Muscle layer of duodenum (tissue), 2 donors: ENCODE results near the gene ANO6.
"Not testable (repeated sequence)": the region's sequence is repeated elsewhere in the genome, so short reads cannot be mapped to it uniquely, and the experiment has no call there.

ENCODE experiments used
- H3K27ac ChIP-seq: one replicate; pipeline ENCODE4 v1.7.0; 2013; ENCODE audit warnings: mild to moderate bottlenecking, low read length
- H3K27me3 ChIP-seq: one replicate; pipeline ENCODE4 v1.7.0; 2013; ENCODE audit warnings: low read depth, mild to moderate bottlenecking, control low read depth, low read length
- H3K36me3 ChIP-seq, 2 donors: one replicate each; pipeline ENCODE4 v1.7.0; 2013; ENCODE audit warnings: low read length in 2 of 2, control low read depth in 1 of 2, mild to moderate bottlenecking in 1 of 2; ENCODE audit not compliant: insufficient read depth in 2 of 2, control insufficient read depth in 1 of 2
- H3K4me1 ChIP-seq, 2 donors: one replicate each; pipeline ENCODE4 v1.7.0; 2013; ENCODE audit warnings: low read length in 2 of 2, mild to moderate bottlenecking in 2 of 2, control low read depth in 1 of 2, moderate library complexity in 1 of 2; ENCODE audit not compliant: insufficient read depth in 2 of 2, control insufficient read depth in 1 of 2
- H3K4me3 ChIP-seq, 2 donors: one replicate each; pipeline ENCODE4 v1.7.0; 2013; ENCODE audit warnings: low read length in 2 of 2, low read depth in 1 of 2, mild to moderate bottlenecking in 1 of 2
- H3K9me3 ChIP-seq, 2 donors: one replicate each; pipeline ENCODE4 v1.7.0; 2013; ENCODE audit warnings: low read length in 2 of 2, control low read depth in 1 of 2, mild to moderate bottlenecking in 1 of 2; ENCODE audit not compliant: control insufficient read depth in 1 of 2
- donor health status: healthy.

The ANO6 gene, protein sequence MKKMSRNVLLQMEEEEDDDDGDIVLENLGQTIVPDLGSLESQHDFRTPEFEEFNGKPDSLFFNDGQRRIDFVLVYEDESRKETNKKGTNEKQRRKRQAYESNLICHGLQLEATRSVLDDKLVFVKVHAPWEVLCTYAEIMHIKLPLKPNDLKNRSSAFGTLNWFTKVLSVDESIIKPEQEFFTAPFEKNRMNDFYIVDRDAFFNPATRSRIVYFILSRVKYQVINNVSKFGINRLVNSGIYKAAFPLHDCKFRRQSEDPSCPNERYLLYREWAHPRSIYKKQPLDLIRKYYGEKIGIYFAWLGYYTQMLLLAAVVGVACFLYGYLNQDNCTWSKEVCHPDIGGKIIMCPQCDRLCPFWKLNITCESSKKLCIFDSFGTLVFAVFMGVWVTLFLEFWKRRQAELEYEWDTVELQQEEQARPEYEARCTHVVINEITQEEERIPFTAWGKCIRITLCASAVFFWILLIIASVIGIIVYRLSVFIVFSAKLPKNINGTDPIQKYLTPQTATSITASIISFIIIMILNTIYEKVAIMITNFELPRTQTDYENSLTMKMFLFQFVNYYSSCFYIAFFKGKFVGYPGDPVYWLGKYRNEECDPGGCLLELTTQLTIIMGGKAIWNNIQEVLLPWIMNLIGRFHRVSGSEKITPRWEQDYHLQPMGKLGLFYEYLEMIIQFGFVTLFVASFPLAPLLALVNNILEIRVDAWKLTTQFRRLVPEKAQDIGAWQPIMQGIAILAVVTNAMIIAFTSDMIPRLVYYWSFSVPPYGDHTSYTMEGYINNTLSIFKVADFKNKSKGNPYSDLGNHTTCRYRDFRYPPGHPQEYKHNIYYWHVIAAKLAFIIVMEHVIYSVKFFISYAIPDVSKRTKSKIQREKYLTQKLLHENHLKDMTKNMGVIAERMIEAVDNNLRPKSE

GRCh38 chr12:45215419-45216229, at the start of gene ANO6:
Gene ANO6 (plus strand): TSS chr12:45216095. CDS start chr12:45216322, 227 bp downstream.
- peak within 1 kb of the TSS; percentile 84 to 98 for H3K4me3 ChIP-seq
- H3K4me1 ChIP-seq: peaks cover 11 to 14% of the 10 kb centered on the region in 2 donors
- H3K36me3 ChIP-seq: no peaks in the 10 kb centered on the region

GRCh38 chr12:45168976-45169375, 46.9 kb upstream of the ANO6 start:
- no peaks in the 10 kb centered on the region for H3K36me3 ChIP-seq
- no peaks in the 10 kb centered on the region for H3K4me1 ChIP-seq
- H3K27me3 ChIP-seq: no peaks in the 10 kb centered on the region
- H3K9me3 ChIP-seq: no peaks in the 10 kb centered on the region
- no peak overlapping the region for H3K27ac ChIP-seq
- no peak overlapping the region for H3K4me3 ChIP-seq

More at GRCh38 chr12:45215419-45216229, at the start of gene ANO6:
- H3K27me3 ChIP-seq: no peaks in the 10 kb centered on the region
- H3K9me3 ChIP-seq: no peaks in the 10 kb centered on the region
- H3K27ac ChIP-seq: peak within 1 kb of the TSS; percentile 96

GRCh38 chr12:45170456-45171042, 45.3 kb upstream of the ANO6 start:
- Histone ChIP-seq H3K36me3 (peaks cover 0 to under 1% of the 10 kb centered on the region in 2 donors), H3K9me3 (no peaks in the 10 kb centered on the region), H3K4me1 (no peaks in the 10 kb centered on the region), H3K27ac (no peak overlapping the region), H3K4me3 (no peak overlapping the region), H3K27me3 (no peaks in the 10 kb centered on the region)

- not testable (repeated sequence) for H3K4me1 ChIP-seq, H3K27ac ChIP-seq, H3K27me3 ChIP-seq, H3K36me3 ChIP-seq, H3K4me3 ChIP-seq
- peaks cover 10 to 20% of the 10 kb centered on the region in 2 donors for H3K9me3 ChIP-seq
Measured at GRCh38 chr12:45173293-45173692, 42.6 kb upstream of the ANO6 start.

GRCh38 chr12:45174595-45174994, 41.3 kb upstream of the ANO6 start:
- Histone ChIP-seq H3K4me1 (no peaks in the 10 kb centered on the region), H3K27ac (no peak overlapping the region), H3K4me3 (no peak overlapping the region), H3K27me3 (no peaks in the 10 kb centered on the region), H3K9me3 (peaks cover 13 to 32% of the 10 kb centered on the region in 2 donors), H3K36me3 (peaks cover 0 to 6% of the 10 kb centered on the region in 2 donors)

- Histone ChIP-seq H3K9me3 (peaks cover 13 to 36% of the 10 kb centered on the region in 2 donors), H3K4me3 (peak overlapping the region in 1 of 2 donors; percentile 38), H3K36me3 (peaks cover 0 to 6% of the 10 kb centered on the region in 2 donors), H3K4me1 (no peaks in the 10 kb centered on the region), H3K27ac (no peak overlapping the region), H3K27me3 (no peaks in the 10 kb centered on the region)
Measured at GRCh38 chr12:45178771-45179170, 37.1 kb upstream of the ANO6 start.

DNA sequence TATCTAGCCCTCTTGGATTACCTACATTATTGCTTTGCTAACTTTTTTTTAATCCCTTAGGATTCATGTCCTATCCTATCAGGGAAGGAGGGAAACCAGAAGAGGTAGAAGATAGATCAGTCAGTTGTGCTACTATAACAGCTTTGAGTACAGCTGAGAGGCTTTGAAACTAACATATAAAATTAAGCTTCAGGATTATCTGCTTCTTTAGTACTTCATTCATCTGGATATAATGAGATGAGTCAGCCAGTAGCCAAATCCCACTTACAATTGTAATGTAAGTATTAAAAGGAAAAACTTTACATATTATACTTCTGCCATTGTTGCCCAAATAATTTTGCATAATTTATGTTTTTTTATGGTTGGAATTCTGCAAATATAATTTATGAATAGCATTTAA, 33.4 kb upstream of the ANO6 start:
- Histone ChIP-seq H3K4me1 (no peaks in the 10 kb centered on the region), H3K4me3 (no peak overlapping the region), H3K9me3 (peaks cover 11 to 24% of the 10 kb centered on the region in 2 donors), H3K27me3 (no peaks in the 10 kb centered on the region), H3K36me3 (no peaks in the 10 kb centered on the region), H3K27ac (no peak overlapping the region)

- no peaks in the 10 kb centered on the region for H3K27me3 ChIP-seq
- no peaks in the 10 kb centered on the region for H3K36me3 ChIP-seq
- H3K4me1 ChIP-seq: no peaks in the 10 kb centered on the region
- no peak overlapping the region for H3K4me3 ChIP-seq
- H3K9me3 ChIP-seq: peaks cover 4 to 16% of the 10 kb centered on the region in 2 donors
- H3K27ac ChIP-seq: no peak overlapping the region
Measured at GRCh38 chr12:45183246-45183645, 32.6 kb upstream of the ANO6 start.

DNA sequence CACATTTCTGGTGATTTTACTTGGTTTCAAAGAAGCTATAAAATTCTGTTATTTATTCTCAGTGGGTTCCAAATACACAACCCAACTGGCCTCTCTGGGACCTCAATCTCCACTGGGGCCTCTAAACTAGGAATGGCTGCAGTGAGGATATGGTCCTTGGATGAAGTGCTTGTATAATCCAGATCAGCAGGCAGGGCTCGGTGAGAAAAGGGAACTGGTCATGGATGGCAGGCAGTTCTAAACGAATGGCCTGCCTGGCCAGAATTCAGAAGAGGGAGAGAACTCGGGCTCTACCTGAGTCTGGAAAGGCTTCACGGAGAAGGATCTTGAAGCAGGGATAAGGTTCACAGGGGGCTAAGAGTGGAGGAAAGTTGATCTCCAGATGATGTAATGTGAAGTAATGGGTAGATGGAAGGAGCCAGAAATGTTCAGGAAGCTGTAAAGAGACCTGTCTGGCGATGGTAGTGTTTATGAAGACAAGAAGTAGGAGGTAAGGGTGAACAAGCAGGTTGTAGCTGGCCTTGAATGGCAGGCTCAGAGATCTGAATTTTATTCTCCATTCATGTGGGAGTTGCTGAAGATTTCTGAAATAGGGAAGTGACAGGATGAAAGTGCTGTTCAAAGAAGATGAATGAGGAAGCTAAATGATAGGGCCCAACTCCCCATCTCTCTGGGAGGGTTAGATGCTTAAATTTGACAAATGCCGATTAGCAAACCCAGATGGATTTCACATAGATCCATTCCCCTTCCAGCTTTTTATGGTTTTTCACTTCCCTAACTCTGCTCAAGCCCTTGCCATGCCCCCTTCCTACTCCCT, 31.5 kb upstream of the ANO6 start:
- Histone ChIP-seq H3K4me1 (no peaks in the 10 kb centered on the region), H3K36me3 (no peaks in the 10 kb centered on the region), H3K27ac (no peak overlapping the region), H3K27me3 (no peaks in the 10 kb centered on the region), H3K9me3 (peaks cover 0 to 5% of the 10 kb centered on the region in 2 donors), H3K4me3 (no peak overlapping the region)

GRCh38 chr12:45186762-45187161, 29.1 kb upstream of the ANO6 start:
- H3K27ac ChIP-seq: no peak overlapping the region
- H3K4me1 ChIP-seq: peaks cover 0 to under 1% of the 10 kb centered on the region in 2 donors
- H3K9me3 ChIP-seq: no peaks in the 10 kb centered on the region
- no peak overlapping the region for H3K4me3 ChIP-seq
- no peaks in the 10 kb centered on the region for H3K27me3 ChIP-seq
- H3K36me3 ChIP-seq: no peaks in the 10 kb centered on the region
